Liver (tissue), 5 donors: ENCODE measurements around the gene SPAG16. TPM values are rescaled to one million over a fixed set of nuclear protein-coding genes. Genes with fewer than 3 reads are reported as not detected.

Source experiments
- polyA plus RNA-seq, 2 donors: library from polyadenylated mRNA; stranded (reverse) in 1 of 2; unstranded in 1 of 2; fragments of 200-250 nt in 1 of 2; fragments of >200 nt in 1 of 2; fragmentation: Nextera tagmentation in 1 of 2; extraction: Ambion mirVana in 1 of 2; gene quantifications; one replicate each; pipeline versions ENCODE4 v1.2.1 to v1.2.3, GENCODE V29; 2013 to 2015
- small RNA-seq: library from RNA; depleted of rRNA; stranded (forward); fragments of <200 nt; gene quantifications from one replicate; pipeline ENCODE3, GENCODE V24; 2014
- total RNA-seq, 2 donors: library from RNA; depleted of rRNA; stranded (reverse); fragments of >200 nt; gene quantifications; one replicate each; pipeline ENCODE4 v1.2.3, GENCODE V29; 2014
- donor health status: healthy.
- donor health status: healthy.
- donor health status: healthy.

The SPAG16 gene
- total and polyA plus RNA-seq, 4 donors, result 6.4 to 12.7 (median 11.4) TPM

Small RNAs within 50 kb of the gene (small RNA-seq; reads per million reads assigned to genes)
- not detected for gene MIR4438

Other genes starting within 250 kb of the SPAG16 start
- 1 to 10 TPM; 3.9 to 4.7 TPM for gene IKZF2, start 132.9 kb upstream of the SPAG16 start, total RNA-seq
- 1 to 10 TPM in 1 of 2 donors, under 1 TPM in 1; 0.35 to 1.1 TPM for gene IKZF2, start 132.9 kb upstream of the SPAG16 start, polyA plus RNA-seq